ENCODE measurements around the gene POLR3B.

Gene POLR3B

GRCh38 chr12:106386813-106387535 is 29.4 kb downstream of the POLR3B start:
- Histone ChIP-seq H3K79me2 (ENCODE audit: insufficient read depth, low read depth) (no peaks in the 10 kb centered on the region), H3K4me2 (no peak overlapping the region), H3K27me3 (ENCODE audit: insufficient read depth, low read depth) (no peaks in the 10 kb centered on the region), H4K20me1 (ENCODE audit: insufficient read depth) (no peaks in the 10 kb centered on the region), H3K9ac (no peak overlapping the region), H3K4me3 (IDR thresholded peaks at IDR 0.05; ENCODE audit: insufficient read depth, low read depth, low read length) (no peak overlapping the region), H3K27ac (no peak overlapping the region), H2AFZ (ENCODE audit: low read depth) (no peak overlapping the region), H3K4me1 (ENCODE audit: low read depth, poor library complexity, severe bottlenecking) (no peaks in the 10 kb centered on the region), H3K36me3 (ENCODE audit: insufficient read depth) (no peaks in the 10 kb centered on the region)
- TF ChIP-seq CTCF (conservative IDR thresholded peaks at IDR 0.05; ENCODE audit: low read depth, low read length): no peak

DNA sequence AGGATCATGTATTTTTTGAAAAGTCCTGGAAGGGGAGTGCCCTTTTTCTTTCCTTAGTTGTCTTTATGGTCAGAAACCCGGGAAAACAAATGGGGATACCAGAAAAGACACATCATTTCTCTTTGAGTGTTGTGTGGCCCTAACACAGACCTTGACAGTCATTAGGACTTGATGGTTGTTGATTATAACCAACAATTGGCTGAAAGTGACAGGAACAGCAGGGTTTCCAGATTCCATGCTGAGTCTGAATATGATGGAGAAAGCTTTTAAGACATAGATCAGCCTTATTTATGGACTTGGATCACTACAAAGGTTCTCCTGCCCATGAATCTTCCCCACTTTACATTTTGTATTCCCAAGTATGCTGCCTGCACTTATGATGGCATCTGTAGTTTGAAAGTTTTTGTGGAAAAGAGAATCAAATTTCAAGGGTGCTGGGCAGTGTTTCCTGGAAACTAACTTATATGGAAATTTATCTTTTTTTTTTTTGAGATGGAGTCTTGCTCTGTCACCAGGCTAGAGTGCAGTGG is 30.4 kb downstream of the POLR3B start:
- Histone ChIP-seq H3K4me2 (no peak overlapping the region), H2AFZ (ENCODE audit: low read depth) (no peak overlapping the region), H3K4me3 (IDR thresholded peaks at IDR 0.05; ENCODE audit: insufficient read depth, low read depth, low read length) (no peak overlapping the region), H4K20me1 (ENCODE audit: insufficient read depth) (no peaks in the 10 kb centered on the region), H3K27ac (no peak overlapping the region), H3K36me3 (ENCODE audit: insufficient read depth) (no peaks in the 10 kb centered on the region), H3K4me1 (ENCODE audit: low read depth, poor library complexity, severe bottlenecking) (no peaks in the 10 kb centered on the region), H3K27me3 (ENCODE audit: insufficient read depth, low read depth) (no peaks in the 10 kb centered on the region), H3K79me2 (ENCODE audit: insufficient read depth, low read depth) (no peaks in the 10 kb centered on the region), H3K9ac (no peak overlapping the region)
- TF ChIP-seq CTCF (conservative IDR thresholded peaks at IDR 0.05; ENCODE audit: low read depth, low read length): no peak

DNA sequence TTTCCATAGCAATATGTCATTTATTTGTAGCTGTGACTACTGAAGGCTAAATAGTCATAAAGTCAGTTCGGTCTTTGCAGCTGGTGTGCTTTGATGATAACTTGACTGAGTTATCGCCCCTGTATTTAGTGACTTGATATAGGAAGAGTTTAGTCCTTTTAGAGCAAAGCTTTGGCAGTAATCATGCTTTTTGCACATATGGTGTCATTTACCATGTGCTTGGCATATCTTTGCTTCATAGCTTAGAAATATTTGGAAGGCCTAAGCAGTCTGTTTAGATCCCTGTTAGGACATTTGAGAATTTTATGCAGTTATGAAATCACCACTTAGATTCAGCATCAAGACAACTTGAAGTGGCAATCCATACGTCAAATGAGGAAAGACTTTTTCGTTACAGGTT is 31.6 kb downstream of the POLR3B start:
- TF ChIP-seq CTCF (conservative IDR thresholded peaks at IDR 0.05; ENCODE audit: low read depth, low read length): no peak
- Histone ChIP-seq H3K79me2 (ENCODE audit: insufficient read depth, low read depth) (no peaks in the 10 kb centered on the region), H3K4me3 (IDR thresholded peaks at IDR 0.05; ENCODE audit: insufficient read depth, low read depth, low read length) (no peak overlapping the region), H3K27ac (no peak overlapping the region), H3K9ac (no peak overlapping the region), H4K20me1 (ENCODE audit: insufficient read depth) (no peaks in the 10 kb centered on the region), H2AFZ (ENCODE audit: low read depth) (no peak overlapping the region), H3K4me2 (no peak overlapping the region), H3K36me3 (ENCODE audit: insufficient read depth) (no peaks in the 10 kb centered on the region), H3K27me3 (ENCODE audit: insufficient read depth, low read depth) (no peaks in the 10 kb centered on the region), H3K4me1 (ENCODE audit: low read depth, poor library complexity, severe bottlenecking) (no peaks in the 10 kb centered on the region)

DNA sequence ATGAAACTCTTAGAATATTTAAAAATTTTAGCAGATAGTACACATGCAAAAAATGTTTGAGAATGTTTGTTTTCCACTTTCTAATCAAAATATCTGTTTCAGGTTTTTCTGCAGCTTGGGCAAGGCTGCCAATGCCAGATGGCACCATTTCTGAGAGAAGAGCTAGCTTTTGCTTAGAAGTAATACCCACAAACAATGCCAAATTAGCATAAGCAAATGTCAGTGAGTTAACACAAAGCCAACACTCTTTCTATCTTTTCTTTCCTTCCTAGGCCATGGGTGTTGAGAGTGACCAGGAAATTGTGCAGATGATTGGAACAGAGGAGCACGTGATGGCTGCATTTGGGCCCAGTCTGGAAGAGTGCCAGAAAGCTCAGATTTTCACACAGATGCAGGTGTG is 35.2 kb downstream of the POLR3B start:
- Histone ChIP-seq H2AFZ (ENCODE audit: low read depth) (no peak overlapping the region), H3K27ac (no peak overlapping the region), H3K4me2 (no peak overlapping the region), H3K27me3 (ENCODE audit: insufficient read depth, low read depth) (no peaks in the 10 kb centered on the region), H3K36me3 (ENCODE audit: insufficient read depth) (no peaks in the 10 kb centered on the region), H3K9ac (no peak overlapping the region), H3K4me3 (IDR thresholded peaks at IDR 0.05; ENCODE audit: insufficient read depth, low read depth, low read length) (no peak overlapping the region), H4K20me1 (ENCODE audit: insufficient read depth) (no peaks in the 10 kb centered on the region), H3K4me1 (ENCODE audit: low read depth, poor library complexity, severe bottlenecking) (no peaks in the 10 kb centered on the region), H3K79me2 (ENCODE audit: insufficient read depth, low read depth) (no peaks in the 10 kb centered on the region)
- TF ChIP-seq CTCF (conservative IDR thresholded peaks at IDR 0.05; ENCODE audit: low read depth, low read length): no peak
